ENCODE data around the gene EIF3A. TPM values are rescaled to one million over a fixed set of nuclear protein-coding genes. Genes with fewer than 3 reads are reported as not detected.

The EIF3A gene
- total and polyA plus RNA-seq, 4 donors = 27.5 to 88.9 (median 47.6) TPM

GRCh38 chr10:119104654-119105015 is 24.0 kb upstream of the EIF3A start:
- Histone ChIP-seq H3K9ac (ENCODE audit: low read depth in 1 of 2, low read length in 2 of 2) (peak overlapping the region; percentile 74 to 78), H3K27me3 (ENCODE audit: control insufficient read depth in 4 of 4, insufficient read depth in 4 of 4, low read length in 3 of 4) (no peaks in the 10 kb centered on the region), H3K9me3 (ENCODE audit: control insufficient read depth in 4 of 4, low read length in 3 of 4) (no peaks in the 10 kb centered on the region), H3K36me3 (ENCODE audit: control insufficient read depth in 4 of 4, insufficient read depth in 3 of 4, low read depth in 1 of 4, low read length in 3 of 4) (peaks cover 0 to 5% (median 3%) of the 10 kb centered on the region in 4 donors), H3K27ac (ENCODE audit: low read depth in 1 of 2, low read length in 2 of 2) (peak overlapping the region; percentile 71 to 80), H3K4me3 (ENCODE audit: low read depth in 1 of 3, low read length in 3 of 3) (peak overlapping the region; percentile 65 to 98 (median 81)), H3K4me1 (ENCODE audit: control insufficient read depth in 4 of 4, insufficient read depth in 4 of 4, low read length in 3 of 4) (peaks cover 0 to 15% (median 9%) of the 10 kb centered on the region in 4 donors)
- DNase-seq (ENCODE audit: low spot score) = no peak
- under 1% methylated on average over 22 of the region's 22 CpGs for WGBS
- no peak for TF ChIP-seq ZBTB33 (IDR thresholded peaks at IDR 0.05)
- no peak for TF ChIP-seq RXRA (IDR thresholded peaks at IDR 0.05)
- no peak for TF ChIP-seq NR2F2 (IDR thresholded peaks at IDR 0.05)
- TF ChIP-seq HNF4A (conservative IDR thresholded peaks at IDR 0.05) = no peak
- no peak for TF ChIP-seq TAF1 (conservative IDR thresholded peaks at IDR 0.05)
- no peak for TF ChIP-seq GABPA (IDR thresholded peaks at IDR 0.05 in 1 of 2, conservative IDR thresholded peaks at IDR 0.05 in 1 of 2)
- no peak for TF ChIP-seq FOXA1 (IDR thresholded peaks at IDR 0.05)

GRCh38 chr10:119103903-119104653 is 23.5 kb upstream of the EIF3A start, which contains the start of gene DENND10:
DENND10 (plus strand) TSS chr10:119104113; CDS start chr10:119104143, 30 bp downstream.
- H3K4me3 ChIP-seq (ENCODE audit: low read depth in 1 of 3, low read length in 3 of 3) = peak within 1 kb of the TSS; percentile 79 to 98 (median 81)
- peaks cover 0 to 13% (median 9%) of the 10 kb centered on the region in 4 donors for H3K4me1 ChIP-seq (ENCODE audit: control insufficient read depth in 4 of 4, insufficient read depth in 4 of 4, low read length in 3 of 4)
- peak within 1 kb of the TSS; percentile 74 to 78 for H3K9ac ChIP-seq (ENCODE audit: low read depth in 1 of 2, low read length in 2 of 2)
- TF ChIP-seq JUND (IDR thresholded peaks at IDR 0.05) = no peak
- no peak for TF ChIP-seq EGR1 (IDR thresholded peaks at IDR 0.05; ENCODE audit: low read depth in 2 of 2)
- TF ChIP-seq YY1 (IDR thresholded peaks at IDR 0.05) = peak; percentile 45
- no peak for TF ChIP-seq REST (IDR thresholded peaks at IDR 0.05)
- no peak for TF ChIP-seq CTCF (IDR thresholded peaks at IDR 0.05; ENCODE audit: low read depth, low read length, missing input control)
- H3K27ac ChIP-seq (ENCODE audit: low read depth in 1 of 2, low read length in 2 of 2) = peak within 1 kb of the TSS; percentile 71 to 80
- no peaks in the 10 kb centered on the region for H3K27me3 ChIP-seq (ENCODE audit: control insufficient read depth in 4 of 4, insufficient read depth in 4 of 4, low read length in 3 of 4)
- peak; percentile 92 for DNase-seq (ENCODE audit: low spot score)
- H3K36me3 ChIP-seq (ENCODE audit: control insufficient read depth in 4 of 4, insufficient read depth in 3 of 4, low read depth in 1 of 4, low read length in 3 of 4) = peaks cover 0 to 1% (median under 1%) of the 10 kb centered on the region in 4 donors
- H3K9me3 ChIP-seq (ENCODE audit: control insufficient read depth in 4 of 4, low read length in 3 of 4) = no peaks in the 10 kb centered on the region
- 1% methylated on average over 91 of the region's 91 CpGs for WGBS

All from liver (tissue), 9 donors.